Fibroblast of lung (primary cell): Measurements from ENCODE around the gene ASTN2.

Experiments
- EZH2 ChIP-seq: IDR thresholded peaks from 2 replicates; pipeline ENCODE4 v1.5.1; 2012; ENCODE audit warnings: low read length, control low read depth, mild to moderate bottlenecking; ENCODE audit errors: missing control alignments
- TF ChIP-seq, protein P1 (sequence below), 2 donors: IDR thresholded peaks in 1 of 2; conservative IDR thresholded peaks in 1 of 2; 1 replicate in 1 of 2; 2 replicates in 1 of 2; pipeline ENCODE4 v1.5.1; 2011 to 2012; ENCODE audit warnings: low read length in 2 of 2, control low read depth in 1 of 2, inconsistent platforms in 1 of 2, low read depth in 1 of 2, mild to moderate bottlenecking in 1 of 2

DNA sequence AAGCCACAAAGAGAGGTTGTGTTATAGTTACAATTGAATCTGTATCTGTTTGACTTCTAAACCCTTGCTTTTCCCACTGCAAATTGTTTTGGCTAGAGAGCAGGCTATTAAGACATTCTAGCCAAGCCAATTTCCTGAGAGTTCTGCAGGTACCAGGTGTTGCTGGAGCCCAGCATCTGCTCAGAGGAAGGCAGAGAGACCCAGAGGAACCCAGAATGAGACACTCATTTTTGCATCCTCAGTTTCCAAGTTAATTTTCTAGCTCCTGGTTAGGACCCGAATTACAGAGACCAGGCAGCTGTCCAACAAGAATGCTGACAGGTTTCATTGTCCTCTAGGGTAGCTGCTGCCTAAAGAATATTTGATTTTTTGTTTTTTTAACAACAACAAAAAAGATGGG, 461.6 kb downstream of the ASTN2 start:
- no peak for TF ChIP-seq EZH2
- TF ChIP-seq, protein P1, sequence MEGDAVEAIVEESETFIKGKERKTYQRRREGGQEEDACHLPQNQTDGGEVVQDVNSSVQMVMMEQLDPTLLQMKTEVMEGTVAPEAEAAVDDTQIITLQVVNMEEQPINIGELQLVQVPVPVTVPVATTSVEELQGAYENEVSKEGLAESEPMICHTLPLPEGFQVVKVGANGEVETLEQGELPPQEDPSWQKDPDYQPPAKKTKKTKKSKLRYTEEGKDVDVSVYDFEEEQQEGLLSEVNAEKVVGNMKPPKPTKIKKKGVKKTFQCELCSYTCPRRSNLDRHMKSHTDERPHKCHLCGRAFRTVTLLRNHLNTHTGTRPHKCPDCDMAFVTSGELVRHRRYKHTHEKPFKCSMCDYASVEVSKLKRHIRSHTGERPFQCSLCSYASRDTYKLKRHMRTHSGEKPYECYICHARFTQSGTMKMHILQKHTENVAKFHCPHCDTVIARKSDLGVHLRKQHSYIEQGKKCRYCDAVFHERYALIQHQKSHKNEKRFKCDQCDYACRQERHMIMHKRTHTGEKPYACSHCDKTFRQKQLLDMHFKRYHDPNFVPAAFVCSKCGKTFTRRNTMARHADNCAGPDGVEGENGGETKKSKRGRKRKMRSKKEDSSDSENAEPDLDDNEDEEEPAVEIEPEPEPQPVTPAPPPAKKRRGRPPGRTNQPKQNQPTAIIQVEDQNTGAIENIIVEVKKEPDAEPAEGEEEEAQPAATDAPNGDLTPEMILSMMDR (conservative IDR thresholded peaks at IDR 0.05 in 1 of 2, IDR thresholded peaks at IDR 0.05 in 1 of 2; ENCODE audit: low read depth in 1 of 2, low read length in 2 of 2): no peak
